NCI-H1436 treated with DMSO at 0.1 percent for 48 hours (cell line): Measurements from ENCODE around the gene XPO5.

Experiments
- DNase-seq: peaks from one replicate; lab custom pipeline; 2025; lab: John Stamatoyannopoulos, UW

Gene XPO5

DNA sequence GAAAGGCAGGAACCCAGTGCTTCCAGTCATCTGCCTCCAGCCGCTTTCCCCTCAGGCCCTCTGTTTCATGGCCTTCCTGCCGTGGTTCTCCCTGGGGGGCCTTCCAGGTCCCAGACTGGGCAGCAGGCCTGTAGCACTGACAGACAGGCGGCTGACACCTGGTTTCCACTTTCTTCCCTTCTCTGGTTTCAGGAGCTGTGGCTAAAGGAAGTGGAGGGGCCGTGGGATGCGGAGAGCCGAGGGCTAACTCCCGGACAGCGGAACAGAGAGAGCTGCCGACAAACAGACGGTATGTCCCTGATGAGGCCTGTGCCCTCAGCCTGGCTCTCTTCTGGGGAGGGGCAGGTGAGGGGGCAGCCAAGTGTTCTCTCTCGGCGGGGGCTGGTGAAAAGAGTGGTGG, 78.1 kb downstream of the XPO5 start:
- no peak for DNase-seq

GRCh38 chr6:43497129-43497396, 78.8 kb downstream of the XPO5 start:
- no peak for DNase-seq

DNA sequence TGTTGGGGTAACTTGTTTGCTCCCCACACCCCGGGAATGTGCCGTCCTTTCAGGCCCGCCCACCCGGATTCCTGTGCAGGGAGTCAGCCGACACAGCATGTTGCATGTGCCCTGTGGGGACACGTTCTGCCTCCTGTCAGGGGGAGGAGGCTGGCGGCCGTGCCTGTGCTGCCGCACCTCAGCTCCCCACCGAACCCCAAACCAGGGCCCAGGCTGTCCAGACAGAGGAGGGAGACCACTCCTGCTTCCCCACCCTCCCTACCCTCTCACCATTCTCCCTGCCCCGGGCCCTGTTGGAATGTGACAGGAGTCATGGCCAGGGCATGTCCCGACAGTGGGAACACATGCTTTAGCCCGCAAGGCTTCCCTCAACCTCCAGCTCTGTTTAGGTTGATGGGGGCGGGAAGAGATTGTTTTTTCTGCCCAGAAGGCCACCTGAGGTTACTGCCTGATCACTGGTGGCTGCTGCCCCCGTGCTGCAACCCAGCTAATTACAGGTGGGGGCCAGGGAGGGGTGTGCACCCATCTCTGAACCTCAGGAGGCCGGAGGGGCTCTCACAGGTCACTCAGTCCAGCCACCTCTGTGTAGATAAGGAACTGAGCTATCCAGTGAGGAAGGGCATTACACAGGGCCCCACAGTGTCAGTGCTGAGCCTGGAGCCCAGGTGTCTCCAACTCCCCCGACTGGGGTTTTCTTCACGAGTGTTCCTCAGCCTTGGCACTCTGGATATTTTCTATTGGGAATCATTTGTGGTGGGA, 79.3 kb downstream of the XPO5 start:
- DNase-seq: no peak

DNA sequence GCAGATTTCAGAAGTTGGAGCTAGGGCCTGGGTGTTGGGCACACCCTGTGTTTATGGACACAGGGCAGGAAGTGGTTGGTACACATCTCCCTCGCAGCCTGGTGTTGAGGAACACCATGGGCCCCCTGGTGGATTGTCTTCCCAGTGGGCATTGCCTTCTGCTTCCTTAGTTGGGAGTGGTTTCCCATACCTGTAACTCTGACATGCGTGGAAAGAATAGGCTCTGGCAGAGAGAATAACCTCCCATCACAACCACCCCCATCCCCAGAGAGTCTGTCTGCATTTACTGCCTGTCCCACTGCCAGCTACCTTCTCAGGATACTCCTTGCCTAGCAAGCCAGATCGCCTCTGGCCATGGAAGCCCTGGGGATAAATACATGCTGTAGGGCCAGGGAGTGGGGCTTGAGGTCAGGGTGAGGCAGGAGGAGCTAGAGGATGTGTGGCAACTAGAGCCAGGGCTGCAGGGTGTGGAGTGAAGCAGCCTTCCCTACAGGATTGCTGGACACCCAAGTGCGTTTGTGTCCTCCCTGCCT, 80.4 kb downstream of the XPO5 start:
- DNase-seq: no peak

DNA sequence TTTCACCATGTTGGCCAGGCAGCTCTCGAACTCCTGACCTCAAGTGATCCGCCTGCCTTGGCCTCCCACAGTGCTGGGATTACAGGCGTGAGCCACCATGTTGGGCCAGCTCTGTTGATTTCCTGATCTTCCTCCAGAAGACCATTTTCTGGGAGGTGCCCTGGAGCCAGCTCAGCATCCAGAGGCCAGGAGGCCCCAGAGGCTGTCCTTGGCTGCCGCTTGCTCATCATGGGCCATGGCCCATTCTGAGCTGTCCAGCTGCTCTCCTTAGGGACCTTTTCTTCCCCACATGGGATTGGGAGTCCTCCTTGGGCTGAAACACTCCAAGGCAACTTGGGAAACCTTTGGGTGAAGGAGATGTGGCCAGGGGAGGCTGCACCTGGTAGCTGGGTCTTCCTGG, 81.1 kb downstream of the XPO5 start:
- no peak for DNase-seq

- DNase-seq: no peak
Observed at GRCh38 chr6:43494321-43494720, 81.5 kb downstream of the XPO5 start.

GRCh38 chr6:43493833-43494232, 82.0 kb downstream of the XPO5 start:
- no peak for DNase-seq

- DNase-seq: no peak
Observed at GRCh38 chr6:43493230-43493629, 82.6 kb downstream of the XPO5 start.

DNA sequence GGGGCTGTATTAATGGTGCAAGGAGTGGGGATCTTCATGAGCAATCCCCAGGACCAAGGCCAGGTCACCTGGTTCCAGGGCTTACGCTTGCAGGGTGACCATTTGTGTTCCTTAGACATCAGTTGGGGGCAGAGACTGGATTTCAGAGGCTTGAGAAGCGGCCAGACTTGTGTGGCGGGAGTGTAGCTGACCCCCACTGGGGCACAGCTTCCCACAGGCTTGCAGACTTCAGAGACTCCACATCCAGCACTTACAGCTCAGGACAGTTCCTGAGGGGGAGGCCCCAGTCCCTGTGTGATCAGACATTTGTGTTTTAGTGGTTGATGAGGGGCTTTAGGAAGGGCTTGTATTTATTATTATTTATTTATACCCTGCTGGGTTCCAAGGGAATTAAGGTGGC, 83.2 kb downstream of the XPO5 start:
- DNase-seq: no peak

GRCh38 chr6:43491750-43492661, 83.8 kb downstream of the XPO5 start:
- no peak for DNase-seq

DNA sequence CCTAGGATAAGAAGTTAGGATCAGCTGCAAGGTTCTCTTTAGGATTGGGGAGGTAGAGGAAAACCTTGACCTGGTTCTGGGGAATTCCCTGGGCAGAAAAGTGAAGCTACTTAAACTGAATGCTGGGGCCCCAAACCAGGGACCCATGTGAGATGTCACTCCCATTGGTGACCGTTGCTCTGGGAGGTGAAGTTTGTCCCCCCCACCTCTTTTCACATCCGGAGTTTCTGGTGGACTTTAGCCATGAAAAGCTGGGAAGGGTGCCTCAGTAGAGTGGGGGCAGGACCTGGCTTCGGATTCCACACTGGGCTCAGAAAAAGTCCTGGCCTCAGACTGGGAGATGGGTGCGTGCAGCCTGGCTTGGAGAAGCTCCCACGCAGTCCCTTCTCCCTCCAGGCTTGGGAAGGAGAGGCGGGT, 85.3 kb downstream of the XPO5 start:
- DNase-seq: no peak

GRCh38 chr6:43489277-43490072, 86.4 kb downstream of the XPO5 start:
- no peak for DNase-seq

- no peak for DNase-seq
Observed at GRCh38 chr6:43488667-43489276, 87.1 kb downstream of the XPO5 start.

DNA sequence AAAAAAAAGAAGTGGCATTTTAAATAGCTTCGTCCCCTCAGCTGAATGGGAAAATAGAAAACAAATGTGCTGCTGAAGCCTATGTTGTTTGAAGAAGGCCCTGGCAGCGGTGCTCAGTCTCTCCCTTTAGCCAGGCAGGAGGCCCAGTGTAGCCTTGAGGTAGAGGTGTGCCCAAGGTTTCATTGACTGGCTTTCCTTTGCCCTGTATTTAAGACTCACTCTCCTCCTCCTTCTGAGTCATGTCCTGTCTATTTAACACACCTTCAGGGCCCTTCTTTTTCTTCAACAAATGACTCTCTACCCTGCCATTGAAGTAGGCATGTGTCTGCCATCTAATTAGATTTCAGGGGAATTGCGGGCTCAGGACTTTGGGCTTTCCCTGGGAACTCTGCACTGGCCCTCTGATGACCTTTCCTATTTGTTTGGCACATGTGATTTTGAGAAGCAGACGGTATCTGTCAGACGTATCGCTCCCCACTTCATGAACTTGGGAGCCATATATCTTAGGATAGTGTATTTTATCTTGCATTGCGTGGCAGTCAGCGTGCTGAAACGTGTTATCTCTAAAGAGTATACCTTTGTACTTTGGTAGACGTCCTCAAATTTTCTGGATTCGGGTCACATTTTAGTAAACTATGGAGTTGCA, 94.1 kb downstream of the XPO5 start:
- no peak for DNase-seq

DNA sequence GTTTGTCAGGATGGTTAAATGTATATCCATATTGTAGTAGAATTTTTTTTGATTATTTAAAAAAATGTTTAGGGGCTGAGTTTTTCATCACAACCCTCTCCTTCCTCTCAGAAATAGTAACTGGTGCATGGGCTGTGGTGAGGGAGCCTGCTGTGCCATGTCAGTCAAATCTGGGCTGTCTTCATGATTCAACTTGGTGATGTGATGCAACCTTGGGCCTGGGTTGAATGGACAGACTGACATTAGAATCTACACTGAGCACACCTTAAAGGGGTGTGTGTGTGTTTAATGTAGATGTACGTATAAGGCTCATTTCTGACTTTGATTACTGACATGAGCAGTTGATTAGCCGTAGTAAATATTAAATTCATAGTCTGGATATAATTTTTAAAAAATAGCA, 94.8 kb downstream of the XPO5 start:
- no peak for DNase-seq

GRCh38 chr6:43478008-43478372, 97.8 kb downstream of the XPO5 start:
- no peak for DNase-seq

GRCh38 chr6:43477235-43478007, 98.4 kb downstream of the XPO5 start, which contains the start of gene TJAP1:
TSS of gene TJAP1 (plus strand) at chr6:43477570. CDS start at chr6:43499002, 21,432 bp downstream.
- DNase-seq: peak; percentile 53

GRCh38 chr6:43476746-43477145, 99.1 kb downstream of the XPO5 start:
- no peak for DNase-seq

DNA sequence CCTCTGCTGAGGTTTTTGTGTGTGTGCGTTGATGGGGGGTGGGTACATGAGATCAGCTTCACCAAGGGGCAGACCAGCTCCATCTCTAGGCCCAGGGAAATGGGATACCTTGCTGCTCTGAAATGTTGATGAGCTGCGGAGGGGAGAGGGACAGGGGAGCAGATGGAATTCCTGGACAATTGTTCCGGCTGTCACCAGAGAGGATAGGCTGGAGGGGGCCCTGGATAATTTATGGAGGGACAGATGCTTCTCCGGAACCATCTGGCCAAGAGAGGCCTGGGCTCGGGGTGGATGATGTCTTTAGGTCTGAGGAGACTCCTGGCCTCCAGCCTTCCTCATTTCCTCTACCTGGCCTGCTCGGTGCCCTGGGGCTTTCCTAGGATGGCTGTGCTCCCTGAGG, 100.3 kb downstream of the XPO5 start:
- no peak for DNase-seq

DNA sequence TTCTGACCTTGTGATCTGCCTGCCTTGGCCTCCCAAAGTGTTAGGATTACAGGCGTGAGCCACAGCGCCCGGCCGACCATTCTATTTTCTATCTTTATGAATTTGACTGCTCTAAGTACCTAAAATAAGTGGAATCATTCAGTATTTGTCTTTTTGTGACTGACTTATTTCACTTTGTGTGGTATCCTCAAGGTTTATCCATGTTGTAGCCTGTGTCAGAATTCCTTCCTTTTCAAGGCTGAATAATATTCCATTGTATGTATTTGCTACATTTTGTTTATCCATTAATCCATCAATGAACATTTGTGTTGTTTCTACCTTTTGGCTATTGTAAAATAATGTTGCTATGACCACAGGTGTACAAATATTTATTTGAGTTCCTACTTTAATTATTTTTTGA, 103.3 kb downstream of the XPO5 start:
- no peak for DNase-seq
